Suprapubic skin (tissue), 4 donors: ENCODE measurements around the gene SGCD.

Source experiments
- CTCF ChIP-seq, 2 donors: fragments of 200-600 bp in 1 of 2; fragments of 450-650 bp in 1 of 2; sonication (generic) in 1 of 2; IDR thresholded peaks; one replicate each; pipeline ENCODE4 v1.5.1; 2016 to 2019; ENCODE audit warnings: antibody characterized with exemption in 2 of 2, mild to moderate bottlenecking in 1 of 2, moderate library complexity in 1 of 2
- EP300 ChIP-seq: sonication (generic); formaldehyde crosslinking; IDR thresholded peaks from one replicate; pipeline ENCODE4 v1.6.1; 2017; ENCODE audit warnings: antibody characterized with exemption
- POLR2A ChIP-seq, 2 donors: fragments of 450-650 bp; IDR thresholded peaks; one replicate each; pipeline ENCODE4 v1.6.1; 2017; ENCODE audit warnings: antibody characterized with exemption in 2 of 2, mild to moderate bottlenecking in 2 of 2, moderate library complexity in 2 of 2
- POLR2AphosphoS5 ChIP-seq, 3 donors: sonication (generic); formaldehyde crosslinking; IDR thresholded peaks; one replicate each; pipeline ENCODE4 v1.6.1; 2017; ENCODE audit warnings: antibody characterized with exemption in 3 of 3

DNA sequence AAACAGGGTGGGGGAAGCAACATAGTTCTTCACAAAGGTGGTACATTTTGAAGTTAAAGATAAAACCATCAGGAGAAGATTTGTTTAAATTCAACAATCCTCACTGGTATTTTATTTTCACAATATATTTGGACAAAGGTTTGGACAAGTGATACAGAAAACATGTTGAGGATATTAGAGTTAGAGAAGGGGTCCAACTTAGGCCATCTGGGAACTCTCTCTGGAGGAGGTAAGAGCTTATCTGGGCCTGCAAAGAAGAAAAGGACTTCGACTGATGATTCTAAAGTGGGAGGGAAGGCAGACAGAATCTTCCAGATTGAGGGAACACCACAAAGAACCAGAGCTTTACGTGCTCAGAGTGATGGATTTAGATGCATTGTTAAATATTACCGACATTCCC lies 58.5 kb downstream of the SGCD start:
- TF ChIP-seq CTCF (IDR thresholded peaks at IDR 0.05), result no peak
- no peak for TF ChIP-seq POLR2AphosphoS5 (IDR thresholded peaks at IDR 0.05)
- no peak for TF ChIP-seq POLR2A (IDR thresholded peaks at IDR 0.05)
- no peak for TF ChIP-seq EP300
